H1 (cell line): Measurements from ENCODE around the gene RGS3. TPM values are rescaled to one million over a fixed set of nuclear protein-coding genes. Genes with fewer than 3 reads are reported as not detected.

Experiments used
- BACH1 ChIP-seq: IDR thresholded peaks from 2 replicates; pipeline ENCODE4 v1.6.1; 2012; ENCODE audit warnings: low read length, improper control_type of control experiment
- BRCA1 ChIP-seq: IDR thresholded peaks from 2 replicates; pipeline ENCODE4 v1.6.1; 2012; ENCODE audit warnings: low read depth, low read length, improper control_type of control experiment
- CBX8 ChIP-seq: fragments of 300-800, 300-1000 bp; sonication (generic); IDR thresholded peaks from 2 replicates; pipeline ENCODE4 v1.7.1; 2016; ENCODE audit warnings: low read depth, low read length, borderline replicate concordance
- CHD1 ChIP-seq: IDR thresholded peaks from 2 replicates; pipeline ENCODE4 v1.6.1; 2012; ENCODE audit warnings: low read depth, low read length, improper control_type of control experiment
- CHD2 ChIP-seq: IDR thresholded peaks from 2 replicates; pipeline ENCODE4 v1.6.1; 2012; ENCODE audit warnings: low read length, improper control_type of control experiment
- CTBP2 ChIP-seq: IDR thresholded peaks from 2 replicates; pipeline ENCODE4 v1.7.0; 2011; ENCODE audit warnings: borderline replicate concordance, mild to moderate bottlenecking, moderate library complexity, mixed read lengths, low read length; ENCODE audit not compliant: insufficient read depth, insufficient read length
- EP300 ChIP-seq, 2 experiments: IDR thresholded peaks; 1 replicate in 1 of 2; 2 replicates in 1 of 2; pipeline ENCODE4 v1.6.1; 2011 to 2012; ENCODE audit warnings: low read depth in 2 of 2, low read length in 2 of 2, mild to moderate bottlenecking in 2 of 2, borderline replicate concordance in 1 of 2, inconsistent platforms in 1 of 2, moderate library complexity in 1 of 2
- GABPA ChIP-seq: IDR thresholded peaks from 2 replicates; pipeline ENCODE4 v1.6.1; 2011; ENCODE audit warnings: mild to moderate bottlenecking, low read length, moderate library complexity, borderline replicate concordance; ENCODE audit not compliant: insufficient read depth
- GTF2F1 ChIP-seq: IDR thresholded peaks from 2 replicates; pipeline ENCODE4 v1.6.1; 2012; ENCODE audit warnings: low read depth, low read length, improper control_type of control experiment, borderline replicate concordance
- HDAC6 ChIP-seq: IDR thresholded peaks from one replicate; pipeline ENCODE4 v1.7.1; 2012; ENCODE audit warnings: low read depth, mild to moderate bottlenecking, inconsistent platforms, low read length, moderate library complexity
- JUND ChIP-seq: IDR thresholded peaks from 2 replicates; pipeline ENCODE4 v1.6.1; 2011; ENCODE audit warnings: mild to moderate bottlenecking, improper control_type of control experiment, low read length
- POU5F1 ChIP-seq: IDR thresholded peaks from 2 replicates; pipeline ENCODE4 v1.6.1; 2011; ENCODE audit warnings: low read depth, mild to moderate bottlenecking, low read length, moderate library complexity
- RAD21 ChIP-seq, 2 experiments: IDR thresholded peaks in 1 of 2; conservative IDR thresholded peaks in 1 of 2; 2 replicates each; pipeline ENCODE4 v1.6.1; 2011; ENCODE audit warnings: low read depth in 2 of 2, low read length in 2 of 2, improper control_type of control experiment in 1 of 2, inconsistent platforms in 1 of 2, mild to moderate bottlenecking in 1 of 2, moderate library complexity in 1 of 2
- RBBP5 ChIP-seq: IDR thresholded peaks from 2 replicates; pipeline ENCODE4 v1.7.1; 2012; ENCODE audit warnings: low read depth, mild to moderate bottlenecking, inconsistent platforms, low read length, moderate library complexity, borderline replicate concordance
- RFX5 ChIP-seq: IDR thresholded peaks from 2 replicates; pipeline ENCODE4 v1.6.1; 2011; ENCODE audit warnings: low read depth, low read length, improper control_type of control experiment, borderline replicate concordance
- RXRA ChIP-seq: IDR thresholded peaks from 2 replicates; pipeline ENCODE4 v1.6.1; 2011; ENCODE audit warnings: low read depth, mild to moderate bottlenecking, low read length, moderate library complexity; ENCODE audit not compliant: insufficient read depth
- SP2 ChIP-seq: IDR thresholded peaks from 2 replicates; pipeline ENCODE4 v1.6.1; 2012; ENCODE audit warnings: mild to moderate bottlenecking, low read length, inconsistent platforms
- TBP ChIP-seq: IDR thresholded peaks from 2 replicates; pipeline ENCODE4 v1.6.1; 2011; ENCODE audit warnings: low read depth, low read length, improper control_type of control experiment
- TCF12 ChIP-seq: IDR thresholded peaks from 2 replicates; pipeline ENCODE4 v1.6.1; 2011; ENCODE audit warnings: low read depth, mild to moderate bottlenecking, low read length
- TEAD4 ChIP-seq: IDR thresholded peaks from 2 replicates; pipeline ENCODE4 v1.6.1; 2012; ENCODE audit warnings: low read depth, low read length, inconsistent platforms, mixed read lengths
- ZNF274 ChIP-seq: IDR thresholded peaks from 2 replicates; pipeline ENCODE4 v1.7.0; 2012; ENCODE audit warnings: low read length, borderline replicate concordance; ENCODE audit errors: extremely low read depth
- polyA plus RNA-seq, 7 experiments: library from polyadenylated mRNA; depleted of rRNA in 3 of 7; stranded (reverse) in 5 of 7; unstranded in 2 of 7; fragments of >200 nt in 5 of 7; fragments of 200-250 nt in 2 of 7; gene quantifications; 1 replicate in 5 of 7; 2 replicates in 1 of 7; 4 replicates in 1 of 7; pipeline versions ENCODE4 v1.2.1 to v1.2.3, GENCODE V29; 2011 to 2013; ENCODE audit warnings: missing spikeins in 2 of 7, mixed read lengths in 2 of 7
- total RNA-seq: library from RNA; stranded (reverse); fragmentation: NEBNext Ultra II Directional; extraction: Animal tissue kit (Norgen Biotek cat#: 25700); gene quantifications from 2 replicates; pipeline ENCODE4 v1.2.1, GENCODE V29; 2021
- TF ChIP-seq, protein P1 (sequence below): IDR thresholded peaks from 2 replicates; pipeline ENCODE4 v1.6.1; 2012; ENCODE audit warnings: inconsistent platforms

Gene RGS3
- total and polyA plus RNA-seq, 2 of the 8 experiments (the other 6 are each of a cell fraction or from before 2014, with no cell fraction given): 12.6 to 18.2 TPM

DNA sequence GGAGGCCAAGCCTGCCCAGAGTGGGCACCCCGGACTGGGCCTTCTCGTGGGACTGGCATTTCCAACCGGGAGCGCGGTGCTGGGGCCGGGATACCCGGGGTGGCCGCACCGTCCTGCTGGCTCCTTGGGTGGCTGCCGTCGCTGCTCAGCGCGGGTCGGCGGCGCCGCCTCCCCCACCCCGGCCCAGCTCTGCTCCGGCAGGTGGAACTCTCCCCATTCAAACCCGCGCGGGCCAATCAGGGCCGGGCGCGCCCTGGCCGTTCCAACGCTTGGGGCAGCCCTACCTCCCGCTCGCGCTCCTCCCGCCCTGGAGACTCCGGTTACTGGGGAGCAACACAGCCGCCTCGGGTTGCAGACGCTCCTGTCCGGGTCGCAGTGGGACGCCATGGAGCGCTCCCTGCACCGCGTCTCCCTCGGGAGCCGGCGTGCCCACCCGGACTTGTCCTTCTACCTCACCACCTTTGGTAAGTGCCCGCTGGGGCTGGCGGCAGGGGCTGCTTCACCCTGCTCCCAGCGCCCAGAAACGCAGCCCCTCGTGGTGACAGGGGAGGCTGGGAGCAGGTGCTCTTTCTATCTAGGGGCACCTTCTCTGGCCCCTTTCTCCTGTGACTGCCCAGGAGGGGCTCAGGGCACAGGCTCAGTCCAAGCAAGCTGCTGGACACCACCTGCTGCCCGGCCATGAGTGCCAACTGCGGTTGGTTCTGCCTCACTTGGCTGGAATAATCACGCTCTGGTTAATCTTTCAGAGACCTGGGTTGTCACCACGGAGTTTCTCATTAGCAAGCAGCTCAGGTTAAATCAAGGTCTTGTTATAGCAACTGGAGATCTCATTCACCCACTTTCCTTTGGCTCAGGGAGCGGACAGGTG is at the start of gene RGS3 (continued):
- TF ChIP-seq TBP (no peak; the same call in 1 of the 2 replicates), CHD2 (0 out of 2 replicates have a peak, but pooled peaks have one; percentile 30), HDAC6 (no peak), JUND (no peak), RAD21 (IDR thresholded peaks at IDR 0.05 in 1 of 2, conservative IDR thresholded peaks at IDR 0.05 in 1 of 2; ENCODE audit: low read depth in 2 of 2, low read length in 2 of 2) (peak; percentile 2 to 18; a peak in 1 of 4 replicates), GABPA (no peak), CHD1 (no peak), ZNF274 (no peak), BACH1 (no peak), TCF12 (no peak), RXRA (no peak), EP300 (IDR thresholded peaks at IDR 0.05; ENCODE audit: borderline replicate concordance in 1 of 2, low read depth in 2 of 2, low read length in 2 of 2) (no peak), RBBP5 (0 out of 2 replicates have a peak, but pooled peaks have one; percentile 31), CBX8 (no peak), BRCA1 (no peak), TEAD4 (no peak), GTF2F1 (no peak), SP2 (no peak), CTBP2 (no peak), POU5F1 (no peak), RFX5 (no peak)
- TF ChIP-seq, protein P1, sequence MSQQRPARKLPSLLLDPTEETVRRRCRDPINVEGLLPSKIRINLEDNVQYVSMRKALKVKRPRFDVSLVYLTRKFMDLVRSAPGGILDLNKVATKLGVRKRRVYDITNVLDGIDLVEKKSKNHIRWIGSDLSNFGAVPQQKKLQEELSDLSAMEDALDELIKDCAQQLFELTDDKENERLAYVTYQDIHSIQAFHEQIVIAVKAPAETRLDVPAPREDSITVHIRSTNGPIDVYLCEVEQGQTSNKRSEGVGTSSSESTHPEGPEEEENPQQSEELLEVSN: peak; percentile 91
